Astrocyte (in vitro differentiated cells and primary cell): ENCODE measurements around the gene CABLES2.

Experiments used
- CTCF ChIP-seq: IDR thresholded peaks from 2 replicates; pipeline ENCODE4 v1.5.1; 2011; ENCODE audit warnings: low read depth, mild to moderate bottlenecking, inconsistent platforms, low read length, moderate library complexity; ENCODE audit not compliant: insufficient read depth
- EZH2 ChIP-seq: IDR thresholded peaks from 2 replicates; pipeline ENCODE4 v1.6.1; 2012; ENCODE audit warnings: mild to moderate bottlenecking, low read length, inconsistent platforms; ENCODE audit not compliant: insufficient read depth

DNA sequence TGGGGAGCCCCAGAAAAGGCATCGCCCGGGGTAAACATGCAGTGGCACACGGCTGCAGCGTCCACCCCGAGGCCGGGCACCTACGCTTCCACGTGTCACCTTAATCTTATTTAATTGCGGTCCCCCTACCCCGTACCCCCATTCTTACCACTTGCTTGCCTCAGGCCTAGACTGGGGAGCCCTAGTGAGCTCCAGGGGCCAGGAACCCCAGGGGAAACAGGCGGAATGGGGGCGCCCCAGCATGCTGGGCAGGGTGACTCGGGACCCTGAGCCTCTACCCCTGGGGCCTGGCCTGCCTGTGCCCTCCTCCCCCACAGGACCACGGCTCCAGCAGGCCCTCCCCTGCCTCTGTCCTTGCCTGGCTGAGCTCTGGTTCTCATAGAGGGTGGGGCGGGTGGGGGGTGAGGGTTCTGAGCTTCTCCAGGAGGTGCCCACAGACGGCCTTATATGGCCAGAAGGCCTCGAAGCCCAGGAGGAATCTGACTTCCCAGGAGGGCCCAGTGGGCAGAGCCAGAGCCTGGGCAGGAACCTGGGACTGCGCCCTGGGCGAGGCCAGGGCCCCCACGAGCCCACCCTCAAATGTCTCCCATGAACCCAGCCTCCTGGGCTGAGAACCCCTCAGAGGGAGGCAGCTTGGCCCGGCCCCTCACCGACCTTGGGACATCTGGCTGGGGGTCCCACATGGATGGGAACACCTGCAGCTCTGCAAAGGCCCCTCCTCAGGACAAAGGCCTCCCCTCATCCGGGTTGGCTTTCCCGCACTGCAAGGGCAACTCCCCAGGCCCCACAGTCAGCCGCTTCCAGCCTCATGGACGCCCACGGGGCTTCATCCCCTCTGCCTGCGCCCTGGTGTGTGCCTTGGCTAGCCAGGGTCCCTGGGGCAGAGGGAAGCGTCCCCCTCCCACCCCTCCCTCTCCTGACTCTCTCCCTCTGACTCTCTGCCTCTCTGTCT is 34.8 kb downstream of the CABLES2 start:
- TF ChIP-seq CTCF (no peak), EZH2 (no peak)
